CD4-positive, alpha-beta T cell treated with Interleukin-17A for 4 hours (primary cell): Measurements from ENCODE around the gene APOL5.

Experiments used
- DNase-seq: peaks from one replicate; pipeline ENCODE4 v3.0.0-alpha.2; 2020; ENCODE audit warnings: mixed read lengths

APOL5 gene

GRCh38 chr22:35743326-35743860, 25.7 kb downstream of the APOL5 start:
- DNase-seq = no peak

- DNase-seq = no peak
These were observed 28.6 kb downstream of the APOL5 start for GRCh38 chr22:35746248-35746647.

- DNase-seq = no peak
These were observed 29.5 kb downstream of the APOL5 start for GRCh38 chr22:35746946-35747703.

- no peak for DNase-seq
These were observed 32.1 kb downstream of the APOL5 start for GRCh38 chr22:35749808-35750207.

- no peak for DNase-seq
These were observed 34.6 kb downstream of the APOL5 start for GRCh38 chr22:35752006-35752862.

- no peak for DNase-seq
These were observed 35.2 kb downstream of the APOL5 start for GRCh38 chr22:35752863-35753189.

GRCh38 chr22:35754761-35755160, 37.1 kb downstream of the APOL5 start:
- DNase-seq = no peak

- DNase-seq = no peak
These were observed 39.0 kb downstream of the APOL5 start for GRCh38 chr22:35756722-35757121.

GRCh38 chr22:35758394-35758793, 40.7 kb downstream of the APOL5 start:
- DNase-seq = no peak

GRCh38 chr22:35761037-35761436, 43.4 kb downstream of the APOL5 start:
- DNase-seq = no peak

GRCh38 chr22:35766654-35767580, 49.2 kb downstream of the APOL5 start:
- DNase-seq = no peak

GRCh38 chr22:35769974-35770373, 52.3 kb downstream of the APOL5 start:
- no peak for DNase-seq

- no peak for DNase-seq
These were observed 57.7 kb downstream of the APOL5 start for GRCh38 chr22:35775339-35775738.

- DNase-seq = no peak
These were observed 59.8 kb downstream of the APOL5 start for GRCh38 chr22:35777335-35777975.
